ENCODE results near the gene PRM1.

PRM1 gene

DNA sequence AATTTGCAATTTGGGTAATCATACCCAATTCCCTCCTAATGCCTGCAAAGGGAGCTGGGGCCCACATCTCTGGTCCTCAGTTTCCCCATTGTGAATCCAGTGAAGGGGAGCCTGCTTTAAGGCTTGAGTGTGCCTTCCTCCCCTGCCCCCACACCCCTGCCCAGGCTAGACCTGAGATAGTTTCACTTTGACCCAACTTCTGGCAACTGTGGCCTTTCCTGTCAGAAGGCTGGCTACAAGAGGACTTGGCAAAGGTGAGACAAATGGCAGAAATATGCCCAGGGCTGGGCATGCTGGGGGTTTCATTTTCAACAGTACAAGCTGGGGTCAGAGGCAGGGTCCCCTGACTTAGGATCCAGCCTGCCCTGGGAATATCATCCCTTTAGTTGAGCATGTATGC, 35.1 kb downstream of the PRM1 start:
- Mint-ChIP-seq H3K27ac (no peak overlapping the region), H3K4me3 (no peak overlapping the region), H3K9me3 (no peaks in the 10 kb centered on the region), H3K27me3 (ENCODE audit: low read depth) (peaks cover 15% of the 10 kb centered on the region), H3K4me1 (peaks cover 13% of the 10 kb centered on the region), H3K36me3 (ENCODE audit: low read depth) (peaks cover 7% of the 10 kb centered on the region)
- TF ChIP-seq CTCF (IDR thresholded peaks at IDR 0.05; ENCODE audit: unreplicated experiment in 3 of 3), result no peak

GRCh38 chr16:11245222-11245737, 35.9 kb downstream of the PRM1 start:
- peaks cover 15% of the 10 kb centered on the region for H3K27me3 Mint-ChIP-seq (ENCODE audit: low read depth)
- no peaks in the 10 kb centered on the region for H3K9me3 Mint-ChIP-seq
- H3K36me3 Mint-ChIP-seq (ENCODE audit: low read depth), result peaks cover 3% of the 10 kb centered on the region
- H3K4me3 Mint-ChIP-seq, result no peak overlapping the region
- H3K4me1 Mint-ChIP-seq, result peaks cover 14% of the 10 kb centered on the region
- H3K27ac Mint-ChIP-seq, result peak overlapping the region in 1 of 3 experiments; percentile 6
- no peak for TF ChIP-seq CTCF (IDR thresholded peaks at IDR 0.05; ENCODE audit: unreplicated experiment in 3 of 3)

- Mint-ChIP-seq H3K27ac (no peak overlapping the region), H3K4me1 (peaks cover 13% of the 10 kb centered on the region), H3K9me3 (no peaks in the 10 kb centered on the region), H3K36me3 (ENCODE audit: low read depth) (no peaks in the 10 kb centered on the region), H3K4me3 (no peak overlapping the region), H3K27me3 (ENCODE audit: low read depth) (peaks cover 13% of the 10 kb centered on the region)
- TF ChIP-seq CTCF (IDR thresholded peaks at IDR 0.05; ENCODE audit: unreplicated experiment in 3 of 3), result no peak
Observed at GRCh38 chr16:11242658-11243057, 38.5 kb downstream of the PRM1 start.

DNA sequence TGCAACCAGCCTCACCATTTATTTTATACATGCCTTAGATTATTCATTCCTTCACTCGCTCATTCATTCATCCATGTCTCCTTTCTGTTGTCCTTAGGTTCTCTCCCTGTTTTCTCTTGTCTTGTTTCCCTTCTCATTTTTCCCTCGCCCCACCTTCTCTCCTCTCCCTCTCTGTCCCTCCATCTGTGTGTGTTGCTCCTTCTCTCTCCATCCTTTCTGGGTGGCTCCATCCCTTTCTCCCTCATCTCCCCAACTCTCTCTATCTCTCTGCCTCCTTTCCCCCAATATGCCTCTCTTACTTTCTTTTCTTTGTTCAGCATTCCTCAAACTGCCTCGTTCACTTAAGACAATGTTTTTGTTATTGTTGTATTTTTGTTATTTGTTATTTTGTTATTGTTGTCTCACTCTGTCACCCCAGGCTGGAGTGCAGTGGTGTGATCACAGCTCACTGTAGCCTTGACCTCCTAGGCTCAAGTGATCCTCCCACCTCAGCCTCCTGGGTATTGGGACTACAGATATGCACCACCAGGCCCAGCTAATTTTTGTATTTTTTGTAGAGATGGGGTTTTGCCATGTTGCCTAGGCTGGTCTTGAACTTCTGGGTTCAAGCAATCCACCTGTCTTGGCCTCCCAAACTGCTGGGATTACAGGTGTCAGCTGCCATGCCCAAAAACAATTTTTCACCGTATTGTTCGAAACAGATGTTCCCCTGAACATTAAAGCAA, 39.5 kb downstream of the PRM1 start:
- no peak overlapping the region for H3K4me3 Mint-ChIP-seq
- no peak for TF ChIP-seq CTCF (IDR thresholded peaks at IDR 0.05; ENCODE audit: unreplicated experiment in 3 of 3)
- no peaks in the 10 kb centered on the region for H3K9me3 Mint-ChIP-seq
- peaks cover 13% of the 10 kb centered on the region for H3K4me1 Mint-ChIP-seq
- H3K27ac Mint-ChIP-seq, result no peak overlapping the region
- peaks cover 13% of the 10 kb centered on the region for H3K27me3 Mint-ChIP-seq (ENCODE audit: low read depth)
- no peaks in the 10 kb centered on the region for H3K36me3 Mint-ChIP-seq (ENCODE audit: low read depth)

DNA sequence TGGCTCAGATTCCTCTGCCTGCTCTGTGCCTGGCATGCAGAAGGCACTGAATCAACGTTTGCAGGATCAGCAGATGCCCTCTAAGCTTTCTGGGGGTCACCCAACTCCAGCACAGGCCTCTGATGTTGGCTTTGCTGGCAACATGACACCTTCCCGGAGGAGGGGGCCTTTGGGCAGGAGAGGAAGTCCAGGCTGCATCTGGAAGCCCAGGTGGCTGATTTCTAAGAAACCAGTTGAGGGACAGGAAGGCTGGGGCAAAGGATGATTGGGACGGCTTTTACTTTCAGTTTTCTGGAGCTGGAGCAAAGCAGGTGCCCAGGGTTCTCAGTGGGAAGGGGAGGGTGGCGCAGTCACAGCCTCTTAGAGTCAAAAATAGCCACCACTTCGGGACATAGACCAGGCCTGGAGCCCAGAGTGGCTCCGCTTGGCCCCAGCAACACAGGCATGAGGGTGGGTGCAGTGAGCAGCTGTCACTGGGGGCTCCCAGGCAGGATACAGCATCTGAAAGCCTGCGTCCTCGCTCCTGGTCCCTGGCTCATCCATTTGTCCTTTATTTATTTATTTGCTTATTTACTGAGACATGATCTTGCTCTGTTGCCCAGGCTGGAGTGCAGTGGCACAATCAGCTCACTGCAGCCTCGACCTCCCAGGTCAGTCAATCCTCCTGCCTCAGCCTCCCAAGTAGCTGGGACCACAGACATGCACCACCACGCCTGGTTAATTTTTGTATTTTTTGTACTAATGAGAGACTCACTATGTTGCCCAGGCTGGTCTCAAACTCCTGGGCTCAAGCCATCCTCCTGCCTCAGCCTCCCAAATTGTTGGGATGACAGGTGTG, 40.3 kb downstream of the PRM1 start:
- H3K4me1 Mint-ChIP-seq, result peaks cover 13% of the 10 kb centered on the region
- peaks cover 13% of the 10 kb centered on the region for H3K27me3 Mint-ChIP-seq (ENCODE audit: low read depth)
- no peaks in the 10 kb centered on the region for H3K36me3 Mint-ChIP-seq (ENCODE audit: low read depth)
- H3K27ac Mint-ChIP-seq, result no peak overlapping the region
- no peak overlapping the region for H3K4me3 Mint-ChIP-seq
- TF ChIP-seq CTCF (IDR thresholded peaks at IDR 0.05; ENCODE audit: unreplicated experiment in 3 of 3), result no peak
- H3K9me3 Mint-ChIP-seq, result no peaks in the 10 kb centered on the region
